Nephron progenitor cell (in vitro differentiated cells): Measurements from ENCODE around the gene P4HA2.

Experiments used
- DNase-seq: peaks from one replicate; pipeline ENCODE4 v3.0.0; 2021
- H3K27ac Mint-ChIP-seq: 2 replicates; pipeline ENCODE4 v1.8.0; 2021; ENCODE audit warnings: mild to moderate bottlenecking, moderate library complexity, mixed read lengths
- H3K27me3 Mint-ChIP-seq: 2 replicates; pipeline ENCODE4 v1.8.0; 2021; ENCODE audit warnings: mild to moderate bottlenecking, low read depth, mixed read lengths; ENCODE audit not compliant: poor library complexity
- H3K36me3 Mint-ChIP-seq: 2 replicates; pipeline ENCODE4 v1.8.0; 2021; ENCODE audit warnings: low read depth, mixed read lengths
- H3K4me1 Mint-ChIP-seq: 2 replicates; pipeline ENCODE4 v1.8.0; 2021; ENCODE audit warnings: mixed read lengths
- H3K4me3 Mint-ChIP-seq: 2 replicates; pipeline ENCODE4 v1.8.0; 2021; ENCODE audit warnings: mild to moderate bottlenecking, moderate library complexity, mixed read lengths
- H3K9me3 Mint-ChIP-seq: 2 replicates; pipeline ENCODE4 v1.8.0; 2021; ENCODE audit warnings: mild to moderate bottlenecking, moderate library complexity, mixed read lengths
- TF ChIP-seq, protein P1 (sequence below): fragments of 200-600 bp; sonication (generic); IDR thresholded peaks from 2 replicates; pipeline ENCODE4 v1.5.0; 2021; ENCODE audit warnings: antibody characterized with exemption

The P4HA2 gene

DNA sequence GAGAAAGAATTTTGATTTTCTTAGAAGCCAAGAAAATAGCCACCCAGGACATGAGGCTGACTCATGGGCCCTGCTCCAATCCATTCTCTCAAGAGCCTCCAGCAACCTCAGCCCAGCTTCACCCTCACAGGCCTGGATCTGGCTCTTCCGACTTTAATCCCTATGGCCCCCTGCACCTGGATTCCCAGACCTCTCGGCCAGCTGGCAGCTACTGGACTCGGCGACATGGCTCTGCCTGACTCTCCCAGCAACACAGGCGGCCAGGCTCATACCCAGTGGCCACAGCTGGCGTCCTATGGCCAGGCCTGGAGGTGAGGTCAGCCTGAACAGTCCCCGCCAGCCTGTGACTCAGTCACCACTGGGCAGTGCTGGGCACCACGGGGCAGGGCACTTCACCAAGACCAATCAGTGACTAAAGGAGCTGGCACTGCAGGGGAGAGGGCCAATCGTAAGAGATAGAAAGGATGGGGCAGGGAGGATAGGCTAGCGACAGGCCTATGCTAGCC, 23.6 kb upstream of the P4HA2 start:
- Mint-ChIP-seq H3K27ac (no peak overlapping the region), H3K27me3 (peaks cover 8% of the 10 kb centered on the region), H3K9me3 (peaks cover 13% of the 10 kb centered on the region), H3K4me3 (no peak overlapping the region), H3K36me3 (peaks cover 7% of the 10 kb centered on the region), H3K4me1 (peaks cover 6% of the 10 kb centered on the region)
- TF ChIP-seq, protein P1, sequence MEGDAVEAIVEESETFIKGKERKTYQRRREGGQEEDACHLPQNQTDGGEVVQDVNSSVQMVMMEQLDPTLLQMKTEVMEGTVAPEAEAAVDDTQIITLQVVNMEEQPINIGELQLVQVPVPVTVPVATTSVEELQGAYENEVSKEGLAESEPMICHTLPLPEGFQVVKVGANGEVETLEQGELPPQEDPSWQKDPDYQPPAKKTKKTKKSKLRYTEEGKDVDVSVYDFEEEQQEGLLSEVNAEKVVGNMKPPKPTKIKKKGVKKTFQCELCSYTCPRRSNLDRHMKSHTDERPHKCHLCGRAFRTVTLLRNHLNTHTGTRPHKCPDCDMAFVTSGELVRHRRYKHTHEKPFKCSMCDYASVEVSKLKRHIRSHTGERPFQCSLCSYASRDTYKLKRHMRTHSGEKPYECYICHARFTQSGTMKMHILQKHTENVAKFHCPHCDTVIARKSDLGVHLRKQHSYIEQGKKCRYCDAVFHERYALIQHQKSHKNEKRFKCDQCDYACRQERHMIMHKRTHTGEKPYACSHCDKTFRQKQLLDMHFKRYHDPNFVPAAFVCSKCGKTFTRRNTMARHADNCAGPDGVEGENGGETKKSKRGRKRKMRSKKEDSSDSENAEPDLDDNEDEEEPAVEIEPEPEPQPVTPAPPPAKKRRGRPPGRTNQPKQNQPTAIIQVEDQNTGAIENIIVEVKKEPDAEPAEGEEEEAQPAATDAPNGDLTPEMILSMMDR: no peak
- no peak for DNase-seq

- Mint-ChIP-seq H3K9me3 (peaks cover 20% of the 10 kb centered on the region), H3K36me3 (peaks cover 7% of the 10 kb centered on the region), H3K27me3 (peaks cover 9% of the 10 kb centered on the region), H3K27ac (no peak overlapping the region), H3K4me1 (peaks cover 5% of the 10 kb centered on the region), H3K4me3 (no peak overlapping the region)
- TF ChIP-seq, protein P1: no peak
- DNase-seq: no peak
These were observed 22.9 kb upstream of the P4HA2 start for GRCh38 chr5:132250547-132250946.

- peaks cover 14% of the 10 kb centered on the region for H3K27me3 Mint-ChIP-seq
- no peak for DNase-seq
- no peak overlapping the region for H3K27ac Mint-ChIP-seq
- H3K4me1 Mint-ChIP-seq: peaks cover 5% of the 10 kb centered on the region
- TF ChIP-seq, protein P1: no peak
- peaks cover 17% of the 10 kb centered on the region for H3K36me3 Mint-ChIP-seq
- peaks cover 52% of the 10 kb centered on the region for H3K9me3 Mint-ChIP-seq
- no peak overlapping the region for H3K4me3 Mint-ChIP-seq
These were observed 19.2 kb upstream of the P4HA2 start for GRCh38 chr5:132246806-132247205.

GRCh38 chr5:132245593-132245992, 17.9 kb upstream of the P4HA2 start:
- peaks cover 17% of the 10 kb centered on the region for H3K36me3 Mint-ChIP-seq

DNA sequence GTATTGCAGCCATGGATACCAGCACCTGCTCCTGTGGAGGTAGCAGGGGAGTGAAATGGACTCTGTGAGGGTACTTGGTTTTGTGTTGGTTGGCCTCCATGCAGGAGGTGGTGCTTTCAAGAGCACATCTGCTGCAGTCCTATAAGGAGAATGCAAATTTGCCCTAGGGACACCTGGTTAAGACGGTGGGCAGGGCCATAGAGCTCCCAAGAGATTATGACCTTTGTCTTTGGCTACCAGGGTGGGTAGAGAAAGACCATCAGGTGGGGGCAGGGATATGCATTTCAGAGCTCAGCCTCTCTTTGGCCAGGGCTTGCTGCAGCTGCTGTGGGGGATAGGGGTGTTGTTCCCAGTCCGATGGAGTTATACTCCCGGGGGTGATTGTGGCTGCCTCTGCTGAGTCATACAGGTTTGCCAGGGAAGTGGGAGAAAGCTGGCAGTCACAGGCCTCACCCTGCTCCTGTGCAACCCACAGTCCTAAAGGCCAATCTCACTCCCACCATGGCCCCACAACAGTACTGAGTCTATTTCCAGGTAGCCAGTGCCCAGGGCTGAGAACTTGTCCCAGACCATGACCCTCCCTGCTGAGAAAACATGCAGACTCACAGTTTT, 15.8 kb upstream of the P4HA2 start:
- Mint-ChIP-seq H3K36me3 (peaks cover 17% of the 10 kb centered on the region), H3K27me3 (peaks cover 15% of the 10 kb centered on the region), H3K27ac (no peak overlapping the region), H3K4me3 (no peak overlapping the region), H3K9me3 (peaks cover 52% of the 10 kb centered on the region), H3K4me1 (no peaks in the 10 kb centered on the region)
- TF ChIP-seq, protein P1: no peak
- DNase-seq: no peak

More at GRCh38 chr5:132245593-132245992, 17.9 kb upstream of the P4HA2 start:
- no peak overlapping the region for H3K4me3 Mint-ChIP-seq
- peaks cover 1% of the 10 kb centered on the region for H3K4me1 Mint-ChIP-seq
- TF ChIP-seq, protein P1: no peak
- no peak overlapping the region for H3K27ac Mint-ChIP-seq
- peaks cover 52% of the 10 kb centered on the region for H3K9me3 Mint-ChIP-seq
- no peak for DNase-seq
- H3K27me3 Mint-ChIP-seq: peaks cover 14% of the 10 kb centered on the region

- H3K27me3 Mint-ChIP-seq: peaks cover 10% of the 10 kb centered on the region
- H3K4me3 Mint-ChIP-seq: no peak overlapping the region
- DNase-seq: no peak
- H3K27ac Mint-ChIP-seq: no peak overlapping the region
- H3K36me3 Mint-ChIP-seq: peaks cover 6% of the 10 kb centered on the region
- TF ChIP-seq, protein P1: no peak
- peaks cover 5% of the 10 kb centered on the region for H3K4me1 Mint-ChIP-seq
- peaks cover 25% of the 10 kb centered on the region for H3K9me3 Mint-ChIP-seq
These were observed 12.1 kb upstream of the P4HA2 start for GRCh38 chr5:132239776-132240175.
